Suppressor macrophage treated with lipopolysaccharide for 4 hours (primary cell): ENCODE measurements around the gene PANX1.

Experiments used
- DNase-seq: peaks from one replicate; pipeline ENCODE4 v3.0.0-alpha.2; 2020

PANX1 gene

DNA sequence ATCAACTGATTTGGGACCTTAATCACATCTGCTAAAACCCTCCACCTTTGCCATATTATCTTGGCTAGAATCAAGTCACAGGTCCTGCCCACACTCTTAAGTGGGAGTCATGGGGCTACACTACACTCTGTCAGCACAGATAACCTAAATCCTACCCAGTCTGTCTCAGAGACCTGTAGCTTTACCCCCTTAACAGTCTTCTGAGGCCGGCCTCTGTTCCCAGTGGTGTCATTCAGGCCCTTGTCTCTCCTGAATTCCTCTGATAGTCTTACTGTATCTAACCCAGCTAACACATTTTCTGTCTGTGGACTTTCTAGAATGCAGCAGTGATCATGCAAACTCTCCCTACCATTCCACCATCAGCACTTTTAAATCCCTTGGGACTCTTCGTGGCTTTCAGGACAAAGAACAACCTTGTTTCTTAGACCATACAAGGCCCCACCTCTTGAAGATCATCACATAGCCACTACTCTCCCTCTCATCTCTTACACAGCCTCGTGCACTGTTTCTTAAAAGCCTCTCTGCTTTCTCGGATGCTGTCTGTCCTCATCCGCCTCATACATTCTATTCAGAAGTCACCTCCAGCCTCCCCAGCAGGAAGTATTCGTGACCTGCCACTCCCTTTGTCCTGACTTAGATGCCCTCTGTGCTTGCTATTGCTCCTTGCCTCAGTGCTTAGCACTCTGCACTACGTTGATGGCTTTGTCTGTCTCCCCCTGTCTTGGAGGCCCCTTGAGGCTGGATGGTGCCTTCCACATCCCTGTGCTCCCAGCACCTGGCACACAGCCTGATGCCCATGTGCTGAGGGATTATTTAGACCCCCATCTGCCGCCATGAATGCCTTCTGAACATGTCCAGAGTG lies 57.9 kb downstream of the PANX1 start:
- no peak for DNase-seq

DNA sequence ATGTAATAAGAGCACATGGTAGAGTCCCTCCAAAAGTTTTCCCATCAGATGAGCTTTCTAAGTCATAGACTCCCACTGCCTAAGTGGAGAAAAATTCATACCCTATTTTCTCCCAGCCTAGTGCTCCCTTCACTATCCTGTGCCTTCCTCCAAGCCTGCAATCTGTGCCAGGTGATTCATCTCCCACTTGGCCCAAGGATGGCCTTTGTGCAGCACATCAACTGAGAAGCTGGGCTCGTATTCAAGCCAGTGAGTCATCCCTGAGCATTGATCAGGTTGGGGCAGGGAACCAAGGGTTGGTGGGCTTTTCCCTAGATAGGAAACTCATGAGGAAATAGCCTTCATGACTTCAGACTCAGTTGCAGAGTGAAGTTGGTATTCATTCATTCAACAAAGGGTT lies 64.6 kb downstream of the PANX1 start:
- no peak for DNase-seq

DNA sequence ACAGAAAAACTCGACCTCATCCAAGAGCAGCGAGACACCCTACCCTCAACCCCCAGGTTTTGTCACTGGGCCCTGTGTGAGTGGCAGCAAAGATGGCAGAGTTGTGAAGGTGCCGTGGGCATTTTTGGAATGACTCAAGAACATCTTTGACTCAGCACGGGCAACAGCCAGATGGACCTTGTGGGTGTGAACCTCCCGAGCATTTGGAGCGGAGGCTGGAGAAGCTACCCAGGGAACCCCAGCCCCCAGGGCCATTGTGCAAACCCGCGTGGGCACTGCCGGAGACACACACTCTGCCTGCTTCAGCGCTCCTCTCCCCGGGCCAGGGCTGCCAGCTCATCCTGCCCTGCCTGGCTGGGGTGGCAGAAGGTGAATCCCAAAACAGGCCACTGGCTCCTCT lies 66.1 kb downstream of the PANX1 start:
- no peak for DNase-seq

DNA sequence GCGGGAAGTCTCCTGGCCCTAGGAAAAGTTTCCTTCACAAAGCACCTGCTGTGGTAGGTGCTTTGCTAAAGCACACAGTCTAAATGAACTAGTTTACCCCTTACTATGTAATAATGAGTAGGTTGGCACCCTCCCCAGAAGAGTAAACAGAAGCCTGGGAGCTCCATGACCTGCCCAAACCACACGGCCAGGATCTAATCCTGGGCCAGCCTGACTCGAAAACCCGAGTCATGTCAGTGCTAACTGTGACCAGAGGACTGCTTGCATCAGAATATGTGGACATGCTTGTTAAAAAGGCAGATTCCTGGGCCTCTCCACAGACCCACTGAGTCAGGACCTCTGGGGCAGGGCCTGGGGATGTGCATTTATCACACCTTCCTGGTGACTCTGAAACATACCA lies 67.7 kb downstream of the PANX1 start:
- DNase-seq: no peak

DNA sequence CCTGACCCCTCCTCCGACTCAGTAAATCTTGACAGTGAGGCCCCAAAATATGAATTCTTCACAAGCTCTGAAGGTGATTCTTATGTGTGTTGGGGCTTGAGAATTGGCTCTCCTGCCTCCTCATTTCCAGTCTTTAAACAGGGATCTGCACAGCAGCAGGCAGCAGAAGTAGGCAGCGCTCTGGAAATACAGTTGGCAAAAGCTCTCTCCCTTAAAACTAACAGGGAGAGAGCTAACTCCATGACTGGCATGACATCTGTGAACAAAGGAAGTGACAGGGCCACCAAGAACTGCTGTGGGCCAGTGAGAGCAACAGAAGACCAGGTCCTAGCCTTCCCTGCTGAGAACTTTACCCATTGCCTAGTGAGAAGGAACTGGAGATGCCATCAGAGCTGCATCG lies 70.1 kb downstream of the PANX1 start:
- DNase-seq: no peak

DNA sequence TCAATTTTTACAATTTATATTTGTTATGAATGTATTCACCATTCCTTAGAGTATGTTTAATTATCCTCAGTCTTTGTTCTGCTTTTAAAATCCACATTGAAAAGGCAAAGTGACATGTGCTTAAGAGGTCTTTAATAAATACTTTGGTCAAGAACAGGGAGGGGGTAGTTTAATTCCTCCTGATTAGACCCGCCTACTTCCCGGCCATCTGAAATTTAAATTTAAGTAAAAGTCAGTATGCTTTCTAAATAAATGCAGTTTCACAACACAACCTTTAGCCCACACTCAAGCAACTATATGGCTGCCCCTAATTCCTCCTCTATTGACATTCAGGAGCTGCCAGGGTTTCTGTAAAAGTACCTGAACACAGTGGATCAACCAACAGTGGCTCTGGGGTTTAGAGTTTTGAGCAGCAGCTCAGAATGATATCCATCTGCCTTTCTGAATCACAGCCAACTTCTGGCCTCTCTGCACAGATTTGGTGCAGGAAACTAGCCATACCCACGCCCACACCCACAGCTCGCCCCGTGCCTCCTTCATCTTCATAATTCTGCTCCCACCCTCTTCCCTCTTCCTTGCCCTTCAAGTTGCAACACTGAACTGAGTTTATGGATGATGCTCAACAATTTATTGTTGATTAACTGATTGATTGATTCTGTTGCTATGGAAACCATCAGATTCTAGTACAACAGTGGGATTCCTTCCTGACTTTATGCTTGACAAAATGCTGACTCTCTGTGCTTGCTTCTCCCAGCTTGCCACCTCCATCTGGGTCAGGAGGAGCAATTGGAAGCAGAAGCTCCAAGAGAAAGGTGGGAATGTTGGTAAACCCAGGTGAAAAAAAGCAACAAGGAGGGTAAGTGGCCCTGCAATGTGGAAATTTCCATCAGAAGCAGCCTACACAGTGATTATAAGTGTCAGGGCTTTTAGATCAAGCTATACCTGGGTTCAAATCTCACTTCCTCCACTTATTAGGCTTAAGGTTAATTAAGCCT lies 70.8 kb downstream of the PANX1 start:
- DNase-seq: no peak

DNA sequence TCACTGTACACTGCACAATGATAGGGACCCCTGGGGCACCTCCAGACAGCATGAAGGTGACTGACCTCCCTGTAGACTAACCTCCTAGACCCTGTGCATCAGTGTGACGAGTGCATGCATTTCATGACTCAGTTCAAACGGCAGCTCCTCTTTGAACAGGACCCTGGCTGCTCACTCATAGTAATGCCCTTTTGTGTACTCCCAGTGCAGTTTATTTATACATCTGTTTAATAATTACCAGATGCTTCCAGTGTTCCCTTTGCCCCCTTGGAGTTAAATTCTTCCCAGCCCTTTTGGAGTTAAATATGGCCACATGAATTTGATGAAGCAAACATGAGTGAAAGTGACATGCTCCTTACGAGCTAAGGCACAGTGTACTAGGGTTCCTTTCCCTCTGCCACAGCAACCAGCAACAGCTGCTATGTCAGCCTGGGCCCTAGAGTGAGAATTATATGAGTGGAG lies 72.4 kb downstream of the PANX1 start:
- DNase-seq: no peak

DNA sequence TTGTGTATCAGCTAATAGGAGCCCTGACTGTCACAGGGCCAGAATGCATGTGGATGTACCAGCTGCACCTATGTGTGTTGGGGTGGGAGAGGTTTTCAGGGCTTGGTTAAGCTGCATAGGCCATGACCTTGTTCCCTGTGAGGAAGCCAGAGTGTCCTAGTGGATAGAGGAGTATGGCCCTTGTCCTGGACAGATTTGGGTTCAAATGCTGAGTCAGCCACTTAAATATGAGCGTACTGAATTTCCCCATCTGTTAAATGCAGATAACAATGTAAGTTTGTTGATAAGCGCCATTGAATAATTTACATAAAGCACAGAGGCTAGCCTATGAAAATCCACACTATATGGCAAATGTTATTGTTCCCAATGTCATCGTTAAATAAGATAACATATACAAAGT lies 74.4 kb downstream of the PANX1 start:
- DNase-seq: no peak

DNA sequence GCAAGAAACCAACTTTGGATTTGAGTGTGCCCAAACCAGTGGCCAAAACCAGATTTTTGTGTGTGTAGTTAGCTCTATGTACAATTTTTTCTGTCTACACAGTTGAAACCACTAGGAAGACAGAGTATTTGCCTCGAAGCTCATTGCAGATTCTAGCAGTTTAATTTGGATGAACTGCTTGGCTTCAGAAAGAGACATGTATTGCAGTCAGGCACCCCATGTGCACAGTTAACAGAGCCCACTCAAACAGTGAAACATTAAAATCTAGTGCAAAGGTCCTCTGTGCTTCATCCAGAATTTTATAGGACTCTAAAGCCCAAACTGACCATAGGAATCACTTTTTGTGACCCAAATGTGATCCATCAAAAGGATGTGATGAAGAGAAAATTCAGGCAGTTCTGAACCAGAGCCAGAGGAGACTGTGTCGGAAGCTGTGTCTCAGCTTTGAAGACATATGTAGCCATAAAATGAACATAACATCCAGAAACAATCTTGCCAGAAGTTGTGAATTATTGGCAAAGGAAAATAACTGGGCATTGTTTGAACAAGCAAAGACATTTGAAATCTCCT lies 82.7 kb downstream of the PANX1 start:
- DNase-seq: no peak

DNA sequence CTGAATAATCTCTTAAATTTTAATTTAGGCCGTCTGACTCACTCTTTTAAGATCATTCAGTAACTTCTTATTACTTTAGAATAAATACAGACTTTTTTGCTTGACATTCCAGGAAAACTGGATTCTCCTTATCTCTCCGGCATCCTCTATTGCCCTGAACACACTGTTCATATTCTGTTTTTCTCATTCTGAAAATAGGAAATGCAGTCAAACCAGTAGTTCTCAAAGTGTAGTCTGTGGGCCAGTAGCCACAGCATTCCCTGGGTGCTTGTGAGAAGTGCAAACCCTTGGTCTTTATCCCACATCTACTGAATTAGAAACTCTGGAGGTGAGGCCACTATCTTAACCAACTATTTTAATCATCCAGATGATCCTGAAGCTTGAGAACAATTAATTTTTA lies 84.3 kb downstream of the PANX1 start:
- DNase-seq: no peak

DNA sequence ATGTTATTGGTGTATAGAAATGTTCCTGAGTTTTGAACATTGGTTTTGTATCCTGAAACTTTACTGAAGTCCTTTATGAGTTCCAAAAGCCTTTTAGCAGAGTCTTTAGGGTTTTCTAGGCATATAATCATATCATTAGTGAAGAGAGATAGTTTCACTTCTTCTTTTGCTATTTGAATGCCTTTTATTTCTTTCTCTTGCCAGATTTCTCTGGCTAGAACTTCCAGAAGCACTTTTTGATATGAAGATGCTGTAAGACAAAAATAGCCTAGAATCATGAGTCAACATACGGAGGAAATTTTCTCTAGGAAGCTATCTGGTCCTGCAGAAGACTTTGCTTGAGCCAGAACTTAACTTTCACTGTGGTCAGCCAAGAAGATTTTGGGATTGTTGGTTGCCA lies 89.1 kb downstream of the PANX1 start:
- DNase-seq: no peak

DNA sequence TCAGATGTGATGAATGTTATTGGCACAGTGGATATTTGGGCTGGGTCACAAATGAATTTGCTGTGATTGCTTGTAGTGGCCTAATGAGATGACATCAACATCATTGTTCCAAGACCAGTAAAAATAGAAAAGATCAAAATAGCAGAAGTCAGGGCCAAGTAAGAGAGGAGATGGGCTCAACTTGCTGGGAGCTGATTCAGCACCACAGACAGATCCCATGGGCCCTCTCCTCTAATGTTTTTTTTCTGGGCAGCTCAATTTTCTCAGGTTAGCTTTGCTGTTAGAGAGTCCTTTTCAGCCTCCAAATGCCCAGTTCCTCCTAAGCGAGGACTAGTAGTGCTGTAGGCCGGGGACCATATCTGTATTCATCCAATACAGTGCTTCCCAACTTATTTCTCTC lies 89.7 kb downstream of the PANX1 start:
- DNase-seq: no peak

DNA sequence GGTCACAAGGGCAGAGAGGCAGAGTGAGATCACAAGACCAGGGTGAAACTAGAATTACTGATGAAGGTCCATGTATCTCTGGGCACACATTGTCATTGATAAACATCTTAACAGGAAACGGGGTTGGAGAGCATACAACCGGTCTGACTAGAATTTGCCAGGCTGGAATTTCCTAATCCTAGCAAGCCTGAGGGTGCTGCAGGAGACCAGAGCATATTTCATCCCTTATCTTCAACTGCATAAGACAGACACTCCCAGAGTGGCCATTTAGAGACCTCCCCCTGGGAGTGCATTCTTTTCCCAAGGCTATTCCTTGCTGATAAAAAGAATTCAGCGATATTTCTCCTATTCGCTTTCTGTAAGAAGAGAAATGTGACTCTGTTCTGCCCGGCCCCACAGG lies 91.1 kb downstream of the PANX1 start:
- DNase-seq: no peak

DNA sequence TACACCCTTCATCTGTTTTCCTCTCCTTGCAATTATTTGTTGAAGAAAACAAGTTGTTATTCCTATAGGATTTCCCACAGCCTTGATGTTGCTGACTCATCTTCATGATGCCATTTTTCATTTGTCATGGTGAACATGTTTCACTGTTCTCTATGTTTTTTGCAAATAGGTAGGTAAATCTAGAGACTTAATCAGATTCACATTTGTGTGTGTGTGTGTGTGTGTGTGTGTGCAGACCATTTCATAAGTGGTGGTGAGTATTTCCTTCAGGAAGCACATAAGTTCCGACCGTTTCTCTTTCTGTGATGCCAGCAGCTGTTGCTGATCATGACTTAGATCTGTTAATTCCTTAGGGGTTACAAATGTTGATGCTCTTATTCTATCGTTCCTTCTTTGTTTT lies 95.4 kb downstream of the PANX1 start:
- DNase-seq: no peak
